Activated CD8-positive, alpha-beta T cell treated with anti-CD3 and anti-CD28 coated beads for 36 hours (primary cell): Measurements from ENCODE around the gene ELMOD1. TPM values are rescaled to one million over a fixed set of nuclear protein-coding genes. Genes with fewer than 3 reads are reported as not detected.

Experiments
- ATAC-seq: fragments of 200-7000 bp; cut with Tn5 transposase; one replicate; pipeline ENCODE4 v1.10.0; 2021; ENCODE audit warnings: mild to moderate bottlenecking, moderate library complexity
- CTCF ChIA-PET: fragments of 350-600 bp; sonication (Branson Sonifier 250); formaldehyde crosslinking; loops from one replicate; lab custom pipeline; 2021; ENCODE audit warnings: antibody characterized with exemption; lab: Charles Lee
- POLR2A ChIA-PET: fragments of 350-600 bp; sonication (Branson Sonifier 250); formaldehyde crosslinking; loops from one replicate; lab custom pipeline; 2021; ENCODE audit warnings: antibody characterized with exemption; lab: Charles Lee
- DNase-seq: peaks from one replicate; pipeline ENCODE4 v3.0.0-alpha.2; 2020
- H3K27ac Mint-ChIP-seq: one replicate; pipeline ENCODE4 v1.8.0; 2021; ENCODE audit warnings: mild to moderate bottlenecking, mixed read lengths
- H3K27me3 Mint-ChIP-seq: one replicate; pipeline ENCODE4 v1.8.0; 2021; ENCODE audit warnings: mixed read lengths
- H3K36me3 Mint-ChIP-seq: one replicate; pipeline ENCODE4 v1.8.0; 2021; ENCODE audit warnings: low read depth, mixed read lengths
- H3K4me1 Mint-ChIP-seq: one replicate; pipeline ENCODE4 v1.8.0; 2021; ENCODE audit warnings: low read depth, mixed read lengths
- H3K4me3 Mint-ChIP-seq: one replicate; pipeline ENCODE4 v1.8.0; 2021; ENCODE audit warnings: mild to moderate bottlenecking, moderate library complexity, mixed read lengths
- H3K9me3 Mint-ChIP-seq: one replicate; pipeline ENCODE4 v1.8.0; 2021; ENCODE audit warnings: mixed read lengths
- CTCF ChIP-seq: fragments of 200-600 bp; IDR thresholded peaks from one replicate; pipeline ENCODE4 v1.8.0; 2022; ENCODE audit warnings: antibody characterized with exemption, mild to moderate bottlenecking
- intact Hi-C: fragments of 100-400 bp; cut with micrococcal nuclease; formaldehyde crosslinking; loops from one replicate; pipeline ENCODE4 v1.10.0; 2022
- total RNA-seq, 2 experiments: library from RNA; stranded (reverse); gene quantifications; one replicate each; pipeline ENCODE4 v1.2.3, GENCODE V29; 2021

The ELMOD1 gene
- total RNA-seq = not detected

- TF ChIP-seq CTCF = no peak
- DNase-seq = peak; percentile 39
- ChIA-PET CTCF (interaction anchor here (1.0 to 1.8 kb wide), 6 partner anchors 7 to 38 kb away, joined by 3 to 4 read pairs (median 3); partner anchors contain the start of gene ALKBH8), POLR2A (interaction anchor here (0.7 to 1.0 kb wide), 2 partner anchors 9 to 56 kb away, joined by 3 read pairs; no protein-coding TSS in a partner anchor)
- H3K4me1 Mint-ChIP-seq = peaks cover 22% of the 10 kb centered on the region
- no peaks in the 10 kb centered on the region for H3K36me3 Mint-ChIP-seq
- H3K27me3 Mint-ChIP-seq = peaks cover 80% of the 10 kb centered on the region
- ATAC-seq = peak; percentile 47
- no peak within 1 kb of the TSS for H3K27ac Mint-ChIP-seq
- intact Hi-C loops = no loop called here
- peak within 1 kb of the TSS; percentile 80 for H3K4me3 Mint-ChIP-seq
- H3K9me3 Mint-ChIP-seq = no peaks in the 10 kb centered on the region
These were observed at the start of gene ELMOD1 for GRCh38 chr11:107590460-107591377. ELMOD1 (plus strand) TSS chr11:107591147; CDS start chr11:107618190, 27,043 bp downstream.

- intact Hi-C loops = no loop called here
- peaks cover 39% of the 10 kb centered on the region for H3K36me3 Mint-ChIP-seq
- no peaks in the 10 kb centered on the region for H3K27me3 Mint-ChIP-seq
- TF ChIP-seq CTCF = no peak
- DNase-seq (no peak), ATAC-seq (peak; percentile 27)
- no peaks in the 10 kb centered on the region for H3K9me3 Mint-ChIP-seq
- POLR2A ChIA-PET = interaction anchor here (0.6 kb wide), 1 partner anchor 159 kb away, joined by 3 read pairs; no protein-coding TSS in a partner anchor
- H3K4me1 Mint-ChIP-seq = peaks cover 10% of the 10 kb centered on the region
- CTCF ChIA-PET = interaction anchor here (10.3 kb wide), 1 partner anchor 20 kb away, joined by 111 read pairs; the partner anchor contains the start of gene ALKBH8
- H3K4me3 Mint-ChIP-seq = no peak overlapping the region
- H3K27ac Mint-ChIP-seq = no peak overlapping the region
These were observed 45.8 kb upstream of the ELMOD1 start for GRCh38 chr11:107545101-107545514.

GRCh38 chr11:107547961-107548360, 43.0 kb upstream of the ELMOD1 start:
- ChIA-PET POLR2A (no interaction called here), CTCF (interaction anchor here (0.7 to 10.3 kb wide), 8 partner anchors 8 to 249 kb away, joined by 3 to 111 read pairs (median 4); partner anchors contain the start of gene ALKBH8)
- TF ChIP-seq CTCF = no peak
- Mint-ChIP-seq H3K36me3 (peaks cover 34% of the 10 kb centered on the region), H3K9me3 (no peaks in the 10 kb centered on the region), H3K27ac (no peak overlapping the region), H3K4me1 (peaks cover 10% of the 10 kb centered on the region), H3K27me3 (no peaks in the 10 kb centered on the region), H3K4me3 (no peak overlapping the region)
- intact Hi-C loops = no loop called here
- ATAC-seq (no peak), DNase-seq (no peak)

- ATAC-seq (peak; percentile 65), DNase-seq (peak; percentile 38)
- H3K4me1 Mint-ChIP-seq = peaks cover 10% of the 10 kb centered on the region
- H3K27ac Mint-ChIP-seq = no peak overlapping the region
- TF ChIP-seq CTCF = peak; percentile 84
- no peaks in the 10 kb centered on the region for H3K27me3 Mint-ChIP-seq
- intact Hi-C loops = no loop called here
- CTCF ChIA-PET = interaction anchor here (0.7 to 10.3 kb wide), 23 partner anchors 9 to 349 kb away, joined by 3 to 111 read pairs (median 4); partner anchors contain the start of gene ALKBH8
- H3K4me3 Mint-ChIP-seq = no peak overlapping the region
- H3K36me3 Mint-ChIP-seq = peaks cover 33% of the 10 kb centered on the region
- no peaks in the 10 kb centered on the region for H3K9me3 Mint-ChIP-seq
- POLR2A ChIA-PET = no interaction called here
These were observed 41.5 kb upstream of the ELMOD1 start for GRCh38 chr11:107549253-107549953.
